HepG2 (cell line): Measurements from ENCODE around the gene LRSAM1. TPM values are rescaled to one million over a fixed set of nuclear protein-coding genes. Genes with fewer than 3 reads are reported as not detected.

ENCODE experiments used
- CREB1 ChIP-seq, 2 experiments: fragments of 450-650 bp in 1 of 2; IDR thresholded peaks; 2 replicates each; pipeline ENCODE4 v1.6.1; 2016 to 2017; ENCODE audit warnings: control low read depth in 1 of 2, mild to moderate bottlenecking in 1 of 2, missing compliant biosample characterization in 1 of 2, missing genetic modification characterization in 1 of 2
- DPF2 ChIP-seq: sonication (generic); formaldehyde crosslinking; IDR thresholded peaks from 2 replicates; pipeline ENCODE4 v1.4.0; 2020; ENCODE audit warnings: mild to moderate bottlenecking, low read depth, missing genetic modification reagents, borderline replicate concordance
- HOXA7 ChIP-seq: sonication (generic); formaldehyde crosslinking; IDR thresholded peaks from 2 replicates; pipeline ENCODE4 v1.8.1; 2022; ENCODE audit warnings: mild to moderate bottlenecking, missing genetic modification reagents, moderate library complexity
- KDM1A ChIP-seq: IDR thresholded peaks from 2 replicates; pipeline ENCODE4 v1.6.1; 2016; ENCODE audit warnings: missing compliant biosample characterization
- MNT ChIP-seq: fragments of 450-650 bp; IDR thresholded peaks from 2 replicates; pipeline ENCODE4 v1.6.1; 2016
- NAIF1 ChIP-seq: sonication (generic); formaldehyde crosslinking; IDR thresholded peaks from 2 replicates; pipeline ENCODE4 v1.5.0; 2020; ENCODE audit warnings: mild to moderate bottlenecking, missing genetic modification reagents, borderline replicate concordance
- SAP130 ChIP-seq: IDR thresholded peaks from 2 replicates; pipeline ENCODE4 v1.6.1; 2016; ENCODE audit warnings: low read depth
- SSRP1 ChIP-seq: IDR thresholded peaks from 2 replicates; pipeline ENCODE4 v1.6.1; 2016; ENCODE audit warnings: control low read depth
- ZFX ChIP-seq: sonication (generic); formaldehyde crosslinking; IDR thresholded peaks from 2 replicates; pipeline ENCODE4 v1.4.0; 2020; ENCODE audit warnings: mild to moderate bottlenecking, low read depth, missing genetic modification reagents, moderate library complexity
- ZMYM2 ChIP-seq: sonication (generic); formaldehyde crosslinking; IDR thresholded peaks from 2 replicates; pipeline ENCODE4 v1.8.0; 2022; ENCODE audit warnings: mild to moderate bottlenecking, missing genetic modification reagents
- ZNF251 ChIP-seq: sonication (generic); formaldehyde crosslinking; IDR thresholded peaks from 2 replicates; pipeline ENCODE4 v1.9.0; 2021; ENCODE audit warnings: mild to moderate bottlenecking, missing genetic modification reagents
- ZNF274 ChIP-seq: sonication (generic); formaldehyde crosslinking; IDR thresholded peaks from 2 replicates; pipeline ENCODE4 v1.5.1; 2020; ENCODE audit warnings: mild to moderate bottlenecking, missing genetic modification reagents
- ZNF343 ChIP-seq: sonication (generic); formaldehyde crosslinking; IDR thresholded peaks from 2 replicates; pipeline ENCODE4 v1.4.0; 2020; ENCODE audit warnings: mild to moderate bottlenecking, missing genetic modification reagents
- ZNF350 ChIP-seq: sonication (generic); formaldehyde crosslinking; IDR thresholded peaks from 2 replicates; pipeline ENCODE4 v1.4.0; 2020; ENCODE audit warnings: mild to moderate bottlenecking, low read depth, missing genetic modification reagents, borderline replicate concordance
- ZNF414 ChIP-seq: sonication (generic); formaldehyde crosslinking; IDR thresholded peaks from 2 replicates; pipeline ENCODE4 v1.5.0; 2020; ENCODE audit warnings: missing genetic modification reagents
- ZNF547 ChIP-seq: sonication (generic); formaldehyde crosslinking; IDR thresholded peaks from 2 replicates; pipeline ENCODE4 v1.5.1; 2020; ENCODE audit warnings: mild to moderate bottlenecking, missing genetic modification reagents
- ZNF549 ChIP-seq: sonication (generic); formaldehyde crosslinking; IDR thresholded peaks from 2 replicates; pipeline ENCODE4 v1.5.0; 2020; ENCODE audit warnings: missing genetic modification reagents
- ZNF629 ChIP-seq: sonication (generic); formaldehyde crosslinking; conservative IDR thresholded peaks from 2 replicates; pipeline ENCODE4 v1.5.0; 2020; ENCODE audit warnings: missing genetic modification reagents
- ZNF790 ChIP-seq: sonication (generic); formaldehyde crosslinking; IDR thresholded peaks from 2 replicates; pipeline ENCODE4 v1.8.0; 2022; ENCODE audit warnings: missing genetic modification reagents, mild to moderate bottlenecking, borderline replicate concordance
- ZUFSP ChIP-seq: sonication (generic); formaldehyde crosslinking; IDR thresholded peaks from 2 replicates; pipeline ENCODE4 v1.9.0; 2021; ENCODE audit warnings: missing genetic modification reagents, mild to moderate bottlenecking, borderline replicate concordance
- polyA plus RNA-seq, 8 experiments: library from polyadenylated mRNA; depleted of rRNA in 3 of 8; stranded (reverse) in 7 of 8; unstranded in 1 of 8; fragments of >200 nt; fragmentation: Illumina TruSeq in 4 of 8; extraction: Trizol in 4 of 8; gene quantifications; 2 replicates each; pipeline versions ENCODE4 v1.2.1 to v1.2.3, GENCODE V29; 2011 to 2016; ENCODE audit warnings: low read depth in 4 of 8, missing spikeins in 1 of 8, mixed read lengths in 1 of 8; ENCODE audit not compliant: insufficient read depth in 1 of 8
- total RNA-seq, 5 experiments: library from RNA; depleted of rRNA; stranded (reverse); fragments of >200 nt; fragmentation: Illumina TruSeq; extraction: Trizol; gene quantifications; 2 replicates each; pipeline ENCODE4 v1.2.3, GENCODE V29; 2016; ENCODE audit warnings: low read depth in 1 of 5
- TF ChIP-seq, protein P1 (sequence below): sonication (generic); formaldehyde crosslinking; IDR thresholded peaks from 2 replicates; pipeline ENCODE4 v1.8.0; 2022; ENCODE audit warnings: mild to moderate bottlenecking, missing genetic modification reagents, moderate library complexity
- TF ChIP-seq, protein P2 (sequence below): IDR thresholded peaks from 2 replicates; pipeline ENCODE4 v1.6.1; 2016
- TF ChIP-seq, protein P3 (sequence below): sonication (generic); formaldehyde crosslinking; IDR thresholded peaks from 2 replicates; pipeline ENCODE4 v1.4.0; 2020; ENCODE audit warnings: mild to moderate bottlenecking, missing genetic modification reagents

The LRSAM1 gene
- total and polyA plus RNA-seq, 2 of the 13 experiments (the other 11 are each of a cell fraction or from before 2014, with no cell fraction given): 8.7 to 10.2 TPM

GRCh38 chr9:127450830-127451607 is at the start of gene LRSAM1, which contains the start of gene RPL12 (continued):
- TF ChIP-seq, protein P1, sequence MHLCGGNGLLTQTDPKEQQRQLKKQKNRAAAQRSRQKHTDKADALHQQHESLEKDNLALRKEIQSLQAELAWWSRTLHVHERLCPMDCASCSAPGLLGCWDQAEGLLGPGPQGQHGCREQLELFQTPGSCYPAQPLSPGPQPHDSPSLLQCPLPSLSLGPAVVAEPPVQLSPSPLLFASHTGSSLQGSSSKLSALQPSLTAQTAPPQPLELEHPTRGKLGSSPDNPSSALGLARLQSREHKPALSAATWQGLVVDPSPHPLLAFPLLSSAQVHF (CRISPR knock-in tag): 0 out of 2 replicates have a peak, but pooled peaks have one; percentile 31
- TF ChIP-seq NAIF1 (CRISPR knock-in tag) (no peak), MNT (no peak), HOXA7 (CRISPR knock-in tag) (no peak), ZNF790 (peak; percentile 73; the same call in 1 of the 2 replicates), ZNF549 (CRISPR knock-in tag) (no peak), ZNF343 (CRISPR knock-in tag) (peak; percentile 95; the same call in 1 of the 2 replicates), SSRP1 (peak; percentile 87; the same call in 1 of the 2 replicates), SAP130 (CRISPR knock-in tag) (peak; percentile 93), KDM1A (CRISPR knock-in tag) (no peak), ZNF274 (CRISPR knock-in tag) (no peak), ZNF414 (CRISPR knock-in tag) (peak; percentile 85), ZFX (CRISPR knock-in tag) (peak; percentile 95), ZUFSP (CRISPR knock-in tag) (no peak), ZNF547 (no peak; the same call in 1 of the 2 replicates), ZNF251 (CRISPR knock-in tag) (no peak), ZNF350 (CRISPR knock-in tag) (peak; percentile 92), ZMYM2 (CRISPR knock-in tag) (no peak), ZNF629 (CRISPR knock-in tag) (peak; percentile 24; the same call in 1 of the 2 replicates), CREB1 (IDR thresholded peaks at IDR 0.05) (peak; percentile 94), CREB1 (CRISPR knock-in tag; IDR thresholded peaks at IDR 0.05) (peak; percentile 96), DPF2 (CRISPR knock-in tag) (no peak)
- TF ChIP-seq, protein P2, sequence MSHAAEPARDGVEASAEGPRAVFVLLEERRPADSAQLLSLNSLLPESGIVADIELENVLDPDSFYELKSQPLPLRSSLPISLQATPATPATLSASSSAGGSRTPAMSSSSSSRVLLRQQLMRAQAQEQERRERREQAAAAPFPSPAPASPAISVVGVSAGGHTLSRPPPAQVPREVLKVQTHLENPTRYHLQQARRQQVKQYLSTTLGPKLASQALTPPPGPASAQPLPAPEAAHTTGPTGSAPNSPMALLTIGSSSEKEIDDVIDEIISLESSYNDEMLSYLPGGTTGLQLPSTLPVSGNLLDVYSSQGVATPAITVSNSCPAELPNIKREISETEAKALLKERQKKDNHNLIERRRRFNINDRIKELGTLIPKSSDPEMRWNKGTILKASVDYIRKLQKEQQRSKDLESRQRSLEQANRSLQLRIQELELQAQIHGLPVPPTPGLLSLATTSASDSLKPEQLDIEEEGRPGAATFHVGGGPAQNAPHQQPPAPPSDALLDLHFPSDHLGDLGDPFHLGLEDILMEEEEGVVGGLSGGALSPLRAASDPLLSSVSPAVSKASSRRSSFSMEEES (CRISPR knock-in tag): peak; percentile 32; the same call in 1 of the 2 replicates
- TF ChIP-seq, protein P3, sequence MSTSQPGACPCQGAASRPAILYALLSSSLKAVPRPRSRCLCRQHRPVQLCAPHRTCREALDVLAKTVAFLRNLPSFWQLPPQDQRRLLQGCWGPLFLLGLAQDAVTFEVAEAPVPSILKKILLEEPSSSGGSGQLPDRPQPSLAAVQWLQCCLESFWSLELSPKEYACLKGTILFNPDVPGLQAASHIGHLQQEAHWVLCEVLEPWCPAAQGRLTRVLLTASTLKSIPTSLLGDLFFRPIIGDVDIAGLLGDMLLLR: peak; percentile 66; the same call in 1 of the 2 replicates
